Breast epithelium (tissue), 4 donors: ENCODE results near the gene NADSYN1. TPM values are rescaled to one million over a fixed set of nuclear protein-coding genes. Genes with fewer than 3 reads are reported as not detected.

Source experiments
- DNase-seq, 2 donors: peaks; one replicate each; pipeline ENCODE4 v3.0.0-alpha.2; 2019; ENCODE audit warnings: low spot score in 2 of 2
- H3K27ac ChIP-seq, 2 donors: fragments of 200-600 bp; sonication (generic) in 1 of 2; one replicate each; pipeline ENCODE4 v1.5.1; 2016 to 2019; ENCODE audit warnings: mild to moderate bottlenecking in 1 of 2
- H3K27me3 ChIP-seq, 2 donors: fragments of 200-600 bp; sonication (generic) in 1 of 2; one replicate each; pipeline versions ENCODE4 v1.5.1 to v1.6.0; 2017 to 2019; ENCODE audit warnings: control low read depth in 1 of 2, mild to moderate bottlenecking in 1 of 2
- H3K36me3 ChIP-seq: fragments of 200-600 bp; one replicate; pipeline ENCODE4 v1.5.1; 2019
- H3K4me1 ChIP-seq, 2 donors: fragments of 200-600 bp; sonication (generic); one replicate each; pipeline ENCODE4 v1.5.1; 2016 to 2019; ENCODE audit warnings: control low read depth in 1 of 2
- H3K4me3 ChIP-seq, 3 donors: fragments of 200-600 bp; sonication (generic); 1 replicate in 2 of 3; 2 replicates in 1 of 3; pipeline ENCODE4 v1.5.1; 2016 to 2019; ENCODE audit warnings: mild to moderate bottlenecking in 3 of 3, moderate library complexity in 2 of 3
- H3K9me3 ChIP-seq, 2 donors: fragments of 200-600 bp; sonication (generic) in 1 of 2; one replicate each; pipeline ENCODE4 v1.5.1; 2016 to 2019; ENCODE audit warnings: control low read depth in 1 of 2
- POLR2A ChIP-seq: fragments of 450-650 bp; IDR thresholded peaks from one replicate; pipeline ENCODE4 v1.6.1; 2016; ENCODE audit warnings: antibody characterized with exemption, mild to moderate bottlenecking, moderate library complexity
- POLR2AphosphoS5 ChIP-seq, 3 donors: sonication (generic); formaldehyde crosslinking; IDR thresholded peaks; one replicate each; pipeline ENCODE4 v1.6.1; 2017; ENCODE audit warnings: antibody characterized with exemption in 3 of 3
- intact Hi-C: fragments of 100-400 bp; cut with DNase I; formaldehyde crosslinking; loops from one replicate; pipeline ENCODE4 v1.15.1; 2023; ENCODE audit warnings: low total_unique reads
- total RNA-seq, 3 donors: library from RNA; depleted of rRNA; stranded (reverse); fragments of >200 nt; gene quantifications; one replicate each; pipeline ENCODE4 v1.1.0, GENCODE V29; 2016
- TF ChIP-seq, protein P1 (sequence below), 3 donors: fragments of 450-650 bp; IDR thresholded peaks; one replicate each; pipeline ENCODE4 v1.5.1; 2016 to 2017; ENCODE audit warnings: antibody characterized with exemption in 3 of 3, mild to moderate bottlenecking in 3 of 3, moderate library complexity in 3 of 3

Gene NADSYN1
- total RNA-seq, 3 donors from 2014 or later = 58.6 to 83.6 (median 70.5) TPM

DNA sequence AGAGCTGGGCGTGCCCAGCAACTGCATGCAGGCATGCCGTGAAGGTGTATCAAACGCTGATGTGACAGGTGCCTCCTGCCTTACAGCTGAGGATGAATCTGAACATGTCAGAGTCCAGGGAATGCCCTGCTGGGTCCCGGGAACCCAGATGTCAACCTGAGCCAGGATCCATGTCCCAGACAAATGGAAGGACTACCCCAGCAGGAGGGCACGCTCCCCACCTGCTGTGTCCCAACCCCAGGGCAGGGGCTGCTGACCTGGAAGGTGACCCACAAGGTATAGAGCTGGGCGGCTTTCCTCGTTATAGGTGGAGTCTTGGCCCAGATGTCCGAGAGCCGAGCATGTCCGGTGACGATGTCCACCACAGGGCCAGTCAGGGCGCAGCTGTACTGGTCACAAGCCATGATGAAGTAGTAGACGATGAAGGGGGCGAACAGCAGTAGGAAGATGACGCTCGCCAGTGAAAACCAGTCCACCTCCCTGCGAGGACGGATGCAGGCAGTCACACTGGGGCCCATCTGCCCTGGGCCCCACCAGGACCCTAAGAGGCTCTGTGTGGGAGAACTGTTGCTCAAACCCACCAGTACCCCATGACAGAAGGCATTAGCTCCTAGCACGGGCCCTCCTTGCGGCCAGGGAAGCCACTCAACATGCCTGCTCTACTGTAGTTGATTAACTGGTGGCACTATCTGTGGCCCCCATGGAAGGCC is 9.1 kb upstream of the NADSYN1 start:
- Histone ChIP-seq H3K27ac (no peak overlapping the region), H3K27me3 (no peaks in the 10 kb centered on the region), H3K4me3 (no peak overlapping the region), H3K9me3 (no peaks in the 10 kb centered on the region), H3K4me1 (no peaks in the 10 kb centered on the region), H3K36me3 (no peaks in the 10 kb centered on the region)
- no peak for TF ChIP-seq POLR2AphosphoS5 (IDR thresholded peaks at IDR 0.05)
- TF ChIP-seq, protein P1, sequence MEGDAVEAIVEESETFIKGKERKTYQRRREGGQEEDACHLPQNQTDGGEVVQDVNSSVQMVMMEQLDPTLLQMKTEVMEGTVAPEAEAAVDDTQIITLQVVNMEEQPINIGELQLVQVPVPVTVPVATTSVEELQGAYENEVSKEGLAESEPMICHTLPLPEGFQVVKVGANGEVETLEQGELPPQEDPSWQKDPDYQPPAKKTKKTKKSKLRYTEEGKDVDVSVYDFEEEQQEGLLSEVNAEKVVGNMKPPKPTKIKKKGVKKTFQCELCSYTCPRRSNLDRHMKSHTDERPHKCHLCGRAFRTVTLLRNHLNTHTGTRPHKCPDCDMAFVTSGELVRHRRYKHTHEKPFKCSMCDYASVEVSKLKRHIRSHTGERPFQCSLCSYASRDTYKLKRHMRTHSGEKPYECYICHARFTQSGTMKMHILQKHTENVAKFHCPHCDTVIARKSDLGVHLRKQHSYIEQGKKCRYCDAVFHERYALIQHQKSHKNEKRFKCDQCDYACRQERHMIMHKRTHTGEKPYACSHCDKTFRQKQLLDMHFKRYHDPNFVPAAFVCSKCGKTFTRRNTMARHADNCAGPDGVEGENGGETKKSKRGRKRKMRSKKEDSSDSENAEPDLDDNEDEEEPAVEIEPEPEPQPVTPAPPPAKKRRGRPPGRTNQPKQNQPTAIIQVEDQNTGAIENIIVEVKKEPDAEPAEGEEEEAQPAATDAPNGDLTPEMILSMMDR (IDR thresholded peaks at IDR 0.05) = no peak
- no peak for TF ChIP-seq POLR2A
- peak in 1 of 2 donors; percentile 31 for DNase-seq
- intact Hi-C loops = no loop called here

DNA sequence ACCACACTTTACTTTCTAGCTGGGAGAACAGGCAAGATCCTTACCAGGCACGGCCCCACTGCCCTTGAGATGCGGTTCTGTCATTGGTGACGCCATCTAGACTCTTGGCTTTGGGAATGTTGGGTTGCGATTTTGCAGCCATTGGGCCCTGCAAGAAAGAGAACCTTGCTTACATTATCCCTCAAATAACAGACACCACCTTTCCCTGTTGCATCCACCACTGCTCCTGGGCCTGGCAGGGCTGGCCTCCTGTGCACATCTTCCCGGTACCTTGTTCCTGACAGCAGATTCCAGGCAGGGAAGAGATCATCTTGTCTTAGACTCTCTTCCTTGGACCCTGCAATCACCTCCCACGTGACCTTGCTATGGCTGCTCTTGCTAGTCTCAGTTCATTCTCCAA is 8.2 kb upstream of the NADSYN1 start:
- intact Hi-C loops = no loop called here
- Histone ChIP-seq H3K27ac (no peak overlapping the region), H3K36me3 (no peaks in the 10 kb centered on the region), H3K9me3 (no peaks in the 10 kb centered on the region), H3K27me3 (no peaks in the 10 kb centered on the region), H3K4me3 (no peak overlapping the region), H3K4me1 (peaks cover 0 to 3% of the 10 kb centered on the region in 2 donors)
- no peak for DNase-seq
- no peak for TF ChIP-seq POLR2A
- TF ChIP-seq, protein P1 (IDR thresholded peaks at IDR 0.05) = no peak

DNA sequence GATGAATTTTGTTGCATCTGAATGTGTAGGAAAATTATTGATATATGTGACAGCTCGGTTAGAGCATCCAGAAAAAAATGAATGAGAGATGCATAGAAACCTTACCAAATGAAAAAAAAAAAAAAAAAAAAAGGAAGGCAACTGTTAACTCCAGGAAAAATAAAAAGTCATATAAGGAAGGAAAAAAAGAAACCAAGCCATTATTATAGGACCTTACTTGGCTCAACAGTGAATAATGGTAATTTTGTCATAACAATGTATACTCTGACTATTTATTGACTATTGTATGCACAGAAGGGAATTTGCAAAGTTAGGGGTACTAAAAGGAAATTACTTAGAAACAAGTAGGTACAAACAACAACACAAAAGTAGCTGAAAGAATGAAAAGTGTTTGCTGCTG is 6.9 kb upstream of the NADSYN1 start:
- intact Hi-C loops = no loop called here
- DNase-seq = no peak
- no peak for TF ChIP-seq POLR2AphosphoS5 (IDR thresholded peaks at IDR 0.05)
- TF ChIP-seq POLR2A = no peak
- TF ChIP-seq, protein P1 (IDR thresholded peaks at IDR 0.05) = no peak
- Histone ChIP-seq H3K27me3 (no peaks in the 10 kb centered on the region), H3K27ac (no peak overlapping the region), H3K4me3 (no peak overlapping the region), H3K9me3 (no peaks in the 10 kb centered on the region), H3K36me3 (no peaks in the 10 kb centered on the region), H3K4me1 (peaks cover 0 to 6% of the 10 kb centered on the region in 2 donors)

DNA sequence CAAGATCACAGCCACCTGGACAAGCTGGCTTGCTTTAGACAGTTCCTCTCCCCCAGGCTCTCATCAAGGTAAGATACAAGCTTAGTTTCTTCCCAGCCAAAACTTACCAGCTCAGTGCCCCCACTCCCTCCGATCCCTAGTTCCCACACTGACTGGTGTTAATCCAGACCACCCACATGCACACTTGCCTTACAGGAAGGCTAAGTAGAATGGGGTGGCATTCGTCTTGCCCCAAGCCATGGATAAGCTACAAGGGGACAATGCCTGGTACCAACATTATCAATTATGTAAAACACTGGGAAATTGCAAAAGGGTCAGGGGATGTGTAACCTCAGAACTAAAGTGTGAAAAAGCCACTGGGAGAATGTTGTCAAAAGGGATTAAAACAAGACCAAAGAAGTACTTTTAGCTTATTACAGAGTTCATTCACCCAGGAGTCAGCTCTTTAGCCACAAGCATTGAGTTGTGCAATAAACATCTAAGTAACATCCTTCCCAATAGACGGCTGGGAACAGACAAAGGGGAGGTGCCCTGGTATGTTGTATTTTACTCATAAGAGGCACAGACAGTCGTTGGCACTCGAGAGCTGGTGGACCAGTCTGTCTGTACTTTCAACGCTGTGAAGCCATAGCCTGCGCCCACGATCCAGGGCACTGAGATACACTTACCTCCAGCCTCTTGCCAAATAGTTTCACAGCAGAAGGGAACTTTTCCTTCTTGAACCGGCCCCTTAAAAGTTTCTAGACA is 5.9 kb upstream of the NADSYN1 start:
- H3K4me1 ChIP-seq = peaks cover 0 to 6% of the 10 kb centered on the region in 2 donors
- H3K27me3 ChIP-seq = no peaks in the 10 kb centered on the region
- no peaks in the 10 kb centered on the region for H3K36me3 ChIP-seq
- intact Hi-C loops = no loop called here
- TF ChIP-seq, protein P1 (IDR thresholded peaks at IDR 0.05) = no peak
- TF ChIP-seq POLR2AphosphoS5 (IDR thresholded peaks at IDR 0.05) = peak in 1 of 3 donors; percentile 49
- H3K4me3 ChIP-seq = peak overlapping the region in 2 of 3 donors; percentile 79 to 88
- peak; percentile 51 to 83 for DNase-seq
- peak overlapping the region; percentile 90 for H3K27ac ChIP-seq
- no peaks in the 10 kb centered on the region for H3K9me3 ChIP-seq

DNA sequence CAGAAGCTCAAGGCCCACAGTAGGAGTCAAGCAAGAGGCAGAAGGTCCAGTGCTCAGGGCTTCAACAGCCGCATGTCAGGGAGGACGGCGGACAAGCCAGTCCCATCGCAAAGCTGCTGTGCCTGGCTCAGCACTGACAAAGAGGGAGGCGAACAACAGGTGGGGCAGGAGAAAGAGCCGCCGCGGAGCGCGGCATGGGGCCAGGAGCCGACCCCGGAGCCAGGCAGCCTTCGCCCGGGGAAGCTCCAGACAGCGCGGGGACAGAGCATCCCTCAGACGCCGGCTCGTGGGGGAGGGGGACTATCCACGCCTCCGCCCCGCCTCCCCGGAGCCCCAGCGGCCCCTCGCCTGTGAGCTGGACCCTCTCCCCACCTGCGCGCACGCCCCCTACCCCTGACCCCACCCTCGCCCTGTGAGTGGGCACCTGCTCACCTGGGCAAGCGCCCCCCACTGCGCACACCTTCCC is 5.2 kb upstream of the NADSYN1 start:
- no peaks in the 10 kb centered on the region for H3K9me3 ChIP-seq
- DNase-seq = no peak
- peak overlapping the region; percentile 90 for H3K27ac ChIP-seq
- intact Hi-C loops = no loop called here
- H3K36me3 ChIP-seq = no peaks in the 10 kb centered on the region
- H3K4me3 ChIP-seq = peak overlapping the region; percentile 49 to 88 (median 79)
- H3K4me1 ChIP-seq = peaks cover 0 to 6% of the 10 kb centered on the region in 2 donors
- no peak for TF ChIP-seq POLR2AphosphoS5 (IDR thresholded peaks at IDR 0.05)
- no peak for TF ChIP-seq POLR2A
- TF ChIP-seq, protein P1 (IDR thresholded peaks at IDR 0.05) = no peak
- H3K27me3 ChIP-seq = no peaks in the 10 kb centered on the region
